Neural cell (in vitro differentiated cells): ENCODE data around the gene MTREX.

Experiments used
- EP300 ChIP-seq: fragments of 450-650 bp; conservative IDR thresholded peaks from 2 replicates; pipeline ENCODE4 v1.6.1; 2014; ENCODE audit warnings: antibody characterized with exemption, mild to moderate bottlenecking, moderate library complexity; ENCODE audit not compliant: poor library complexity, severe bottlenecking
- TF ChIP-seq, protein P1 (sequence below): fragments of 450-650 bp; IDR thresholded peaks from 2 replicates; pipeline ENCODE4 v1.5.1; 2014; ENCODE audit warnings: antibody characterized with exemption, mild to moderate bottlenecking, moderate library complexity; ENCODE audit not compliant: poor library complexity, severe bottlenecking

- TF ChIP-seq, protein P1, sequence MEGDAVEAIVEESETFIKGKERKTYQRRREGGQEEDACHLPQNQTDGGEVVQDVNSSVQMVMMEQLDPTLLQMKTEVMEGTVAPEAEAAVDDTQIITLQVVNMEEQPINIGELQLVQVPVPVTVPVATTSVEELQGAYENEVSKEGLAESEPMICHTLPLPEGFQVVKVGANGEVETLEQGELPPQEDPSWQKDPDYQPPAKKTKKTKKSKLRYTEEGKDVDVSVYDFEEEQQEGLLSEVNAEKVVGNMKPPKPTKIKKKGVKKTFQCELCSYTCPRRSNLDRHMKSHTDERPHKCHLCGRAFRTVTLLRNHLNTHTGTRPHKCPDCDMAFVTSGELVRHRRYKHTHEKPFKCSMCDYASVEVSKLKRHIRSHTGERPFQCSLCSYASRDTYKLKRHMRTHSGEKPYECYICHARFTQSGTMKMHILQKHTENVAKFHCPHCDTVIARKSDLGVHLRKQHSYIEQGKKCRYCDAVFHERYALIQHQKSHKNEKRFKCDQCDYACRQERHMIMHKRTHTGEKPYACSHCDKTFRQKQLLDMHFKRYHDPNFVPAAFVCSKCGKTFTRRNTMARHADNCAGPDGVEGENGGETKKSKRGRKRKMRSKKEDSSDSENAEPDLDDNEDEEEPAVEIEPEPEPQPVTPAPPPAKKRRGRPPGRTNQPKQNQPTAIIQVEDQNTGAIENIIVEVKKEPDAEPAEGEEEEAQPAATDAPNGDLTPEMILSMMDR = no peak
- no peak for TF ChIP-seq EP300
Measured at GRCh38 chr5:55294935-55295334, 12.9 kb upstream of the MTREX start.
